Measurements from ENCODE around the gene NUDT19. TPM values are rescaled to one million over a fixed set of nuclear protein-coding genes. Genes with fewer than 3 reads are reported as not detected.

NUDT19 gene
- total RNA-seq, 1 experiment from 2014 or later: 22.1 TPM

DNA sequence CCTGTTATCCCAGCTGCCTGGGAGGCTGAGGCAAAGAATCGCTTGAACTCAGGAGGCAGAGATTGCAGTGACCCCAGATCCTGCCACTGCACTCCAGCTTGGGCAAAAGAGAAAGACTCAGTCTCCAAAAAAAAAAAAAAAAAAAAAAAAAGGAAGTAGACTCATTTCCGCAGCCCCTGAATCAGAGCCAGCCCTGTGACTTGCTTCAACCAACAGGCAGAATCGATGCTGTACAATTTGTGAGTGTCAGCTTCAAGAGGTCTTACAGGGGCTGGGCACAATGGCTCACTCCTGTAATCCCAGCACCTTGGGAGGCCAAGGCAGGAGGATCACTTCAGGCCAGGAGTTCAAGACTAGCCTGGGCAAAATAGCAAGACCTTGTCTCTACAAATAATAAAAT is 29.4 kb upstream of the NUDT19 start:
- CTCF ChIA-PET: no interaction called here

More for the DNA sequence above, 29.4 kb upstream of the NUDT19 start:
- Histone ChIP-seq H3K9me2 (ENCODE audit: insufficient read depth) (no peaks in the 10 kb centered on the region), H2AFZ (ENCODE audit: low read depth, low read length, poor library complexity, severe bottlenecking) (no peak overlapping the region), H3K27ac (ENCODE audit: low read depth, low read length) (no peak overlapping the region), H4K20me1 (ENCODE audit: insufficient read depth) (peaks cover 6% of the 10 kb centered on the region), H3K79me2 (ENCODE audit: insufficient read depth, low read length) (peaks cover 78% of the 10 kb centered on the region), H3K9ac (ENCODE audit: low read length) (no peak overlapping the region), H3K4me1 (ENCODE audit: control insufficient read depth in 1 of 2, insufficient read depth in 2 of 2, low read length in 2 of 2) (no peaks in the 10 kb centered on the region), H3K9me3 (ENCODE audit: control insufficient read depth in 1 of 2, insufficient read depth in 1 of 2, low read depth in 1 of 2, low read length in 2 of 2) (no peaks in the 10 kb centered on the region), H3K4me2 (ENCODE audit: low read length) (no peak overlapping the region), H3K4me3 (replicated peaks in 1 of 2; ENCODE audit: low read depth in 1 of 2, low read length in 2 of 2) (no peak overlapping the region), H3K36me3 (ENCODE audit: control insufficient read depth in 1 of 2, insufficient read depth in 2 of 2, low read length in 2 of 2) (peaks cover 0 to 4% of the 10 kb centered on the region in 2 experiments; a peak in 2 of 4 replicates), H3K27me3 (ENCODE audit: insufficient read depth, low read length) (no peaks in the 10 kb centered on the region)
- no peak for ATAC-seq
- intact Hi-C loops (cut with micrococcal nuclease): no loop called here
- ChIA-PET POLR2A (no interaction called here), RAD21 (ENCODE audit: low non-redundant PET in 1 of 2, low total read pairs in 2 of 2, uncharacterized antibody in 2 of 2, unreplicated experiment in 2 of 2) (no interaction called here)
- no TSS peak for BruUV-seq (replicated peaks)
- TF ChIP-seq, protein P1, sequence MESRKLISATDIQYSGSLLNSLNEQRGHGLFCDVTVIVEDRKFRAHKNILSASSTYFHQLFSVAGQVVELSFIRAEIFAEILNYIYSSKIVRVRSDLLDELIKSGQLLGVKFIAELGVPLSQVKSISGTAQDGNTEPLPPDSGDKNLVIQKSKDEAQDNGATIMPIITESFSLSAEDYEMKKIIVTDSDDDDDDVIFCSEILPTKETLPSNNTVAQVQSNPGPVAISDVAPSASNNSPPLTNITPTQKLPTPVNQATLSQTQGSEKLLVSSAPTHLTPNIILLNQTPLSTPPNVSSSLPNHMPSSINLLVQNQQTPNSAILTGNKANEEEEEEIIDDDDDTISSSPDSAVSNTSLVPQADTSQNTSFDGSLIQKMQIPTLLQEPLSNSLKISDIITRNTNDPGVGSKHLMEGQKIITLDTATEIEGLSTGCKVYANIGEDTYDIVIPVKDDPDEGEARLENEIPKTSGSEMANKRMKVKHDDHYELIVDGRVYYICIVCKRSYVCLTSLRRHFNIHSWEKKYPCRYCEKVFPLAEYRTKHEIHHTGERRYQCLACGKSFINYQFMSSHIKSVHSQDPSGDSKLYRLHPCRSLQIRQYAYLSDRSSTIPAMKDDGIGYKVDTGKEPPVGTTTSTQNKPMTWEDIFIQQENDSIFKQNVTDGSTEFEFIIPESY (IDR thresholded peaks at IDR 0.05; ENCODE audit: extremely low read depth, insufficient replicate concordance, low read length): no peak
- TF ChIP-seq TCF7L2 (IDR thresholded peaks at IDR 0.05; ENCODE audit: borderline replicate concordance, extremely low read depth, insufficient read depth, insufficient read length): no peak
- no peak for TF ChIP-seq ZNF274 (IDR thresholded peaks at IDR 0.05; ENCODE audit: low read depth, low read length)
- TF ChIP-seq POLR2AphosphoS5 (IDR thresholded peaks at IDR 0.05; ENCODE audit: low read depth, low read length): no peak
- no peak for TF ChIP-seq ELF1 (IDR thresholded peaks at IDR 0.05; ENCODE audit: borderline replicate concordance, low read depth)
- TF ChIP-seq, protein P2, sequence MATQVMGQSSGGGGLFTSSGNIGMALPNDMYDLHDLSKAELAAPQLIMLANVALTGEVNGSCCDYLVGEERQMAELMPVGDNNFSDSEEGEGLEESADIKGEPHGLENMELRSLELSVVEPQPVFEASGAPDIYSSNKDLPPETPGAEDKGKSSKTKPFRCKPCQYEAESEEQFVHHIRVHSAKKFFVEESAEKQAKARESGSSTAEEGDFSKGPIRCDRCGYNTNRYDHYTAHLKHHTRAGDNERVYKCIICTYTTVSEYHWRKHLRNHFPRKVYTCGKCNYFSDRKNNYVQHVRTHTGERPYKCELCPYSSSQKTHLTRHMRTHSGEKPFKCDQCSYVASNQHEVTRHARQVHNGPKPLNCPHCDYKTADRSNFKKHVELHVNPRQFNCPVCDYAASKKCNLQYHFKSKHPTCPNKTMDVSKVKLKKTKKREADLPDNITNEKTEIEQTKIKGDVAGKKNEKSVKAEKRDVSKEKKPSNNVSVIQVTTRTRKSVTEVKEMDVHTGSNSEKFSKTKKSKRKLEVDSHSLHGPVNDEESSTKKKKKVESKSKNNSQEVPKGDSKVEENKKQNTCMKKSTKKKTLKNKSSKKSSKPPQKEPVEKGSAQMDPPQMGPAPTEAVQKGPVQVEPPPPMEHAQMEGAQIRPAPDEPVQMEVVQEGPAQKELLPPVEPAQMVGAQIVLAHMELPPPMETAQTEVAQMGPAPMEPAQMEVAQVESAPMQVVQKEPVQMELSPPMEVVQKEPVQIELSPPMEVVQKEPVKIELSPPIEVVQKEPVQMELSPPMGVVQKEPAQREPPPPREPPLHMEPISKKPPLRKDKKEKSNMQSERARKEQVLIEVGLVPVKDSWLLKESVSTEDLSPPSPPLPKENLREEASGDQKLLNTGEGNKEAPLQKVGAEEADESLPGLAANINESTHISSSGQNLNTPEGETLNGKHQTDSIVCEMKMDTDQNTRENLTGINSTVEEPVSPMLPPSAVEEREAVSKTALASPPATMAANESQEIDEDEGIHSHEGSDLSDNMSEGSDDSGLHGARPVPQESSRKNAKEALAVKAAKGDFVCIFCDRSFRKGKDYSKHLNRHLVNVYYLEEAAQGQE (IDR thresholded peaks at IDR 0.05; ENCODE audit: low read depth): no peak
- DNase-seq (ENCODE audit: low read depth, low spot score): no peak
